Stimulated activated CD4-positive, alpha-beta T cell treated with anti-CD3 and anti-CD28 coated beads, TNF-alpha, amount 100 ng/mL, for 1 hour (primary cell): ENCODE measurements around the gene IFNA8.
"Not testable (repeated sequence)": the region's sequence is repeated elsewhere in the genome, so short reads cannot be mapped to it uniquely, and the experiment has no call there.

ENCODE experiments used
- DNase-seq, 3 donors: peaks; one replicate each; pipeline ENCODE4 v3.0.0-alpha.2; 2020; ENCODE audit warnings: low read depth in 3 of 3, low spot score in 1 of 3

IFNA8 gene

GRCh38 chr9:21428235-21428634, 19.3 kb downstream of the IFNA8 start:
- DNase-seq = no peak

- DNase-seq = no peak
Measured at GRCh38 chr9:21429191-21429590, 20.3 kb downstream of the IFNA8 start.

GRCh38 chr9:21432672-21433425, 23.9 kb downstream of the IFNA8 start:
- no peak for DNase-seq

GRCh38 chr9:21434202-21435014, 25.5 kb downstream of the IFNA8 start:
- no peak for DNase-seq

GRCh38 chr9:21435015-21435383, 26.1 kb downstream of the IFNA8 start:
- DNase-seq = not testable (repeated sequence)

GRCh38 chr9:21440139-21440538, 31.2 kb downstream of the IFNA8 start, which contains the start of gene IFNA1:
Gene IFNA1 (plus strand): TSS chr9:21440439. CDS start chr9:21440508, 69 bp downstream.
- no peak for DNase-seq

- DNase-seq = no peak
Measured at GRCh38 chr9:21443849-21444625, 35.1 kb downstream of the IFNA8 start.

- DNase-seq = not testable (repeated sequence)
Measured at GRCh38 chr9:21449312-21449711, 40.4 kb downstream of the IFNA8 start.

- DNase-seq = no peak
Measured at GRCh38 chr9:21450733-21451394, 41.9 kb downstream of the IFNA8 start.

- DNase-seq = no peak
Measured at GRCh38 chr9:21452681-21453080, 43.8 kb downstream of the IFNA8 start.

GRCh38 chr9:21454149-21454548, 45.2 kb downstream of the IFNA8 start:
- no peak for DNase-seq

- DNase-seq = no peak
Measured at GRCh38 chr9:21455320-21455719, 46.4 kb downstream of the IFNA8 start.
